Uterus (tissue), 2 donors: ENCODE data around the gene SLC35E3.
"Not testable (repeated sequence)": the region's sequence is repeated elsewhere in the genome, so short reads cannot be mapped to it uniquely, and the experiment has no call there.

Source experiments
- POLR2A ChIP-seq, 2 donors: fragments of 450-650 bp; IDR thresholded peaks; one replicate each; pipeline ENCODE4 v1.6.1; 2016; ENCODE audit warnings: antibody characterized with exemption in 2 of 2, mild to moderate bottlenecking in 1 of 2, moderate library complexity in 1 of 2
- TF ChIP-seq, protein P1 (sequence below), 4 experiments: fragments of 200-600 bp in 2 of 4; fragments of 450-650 bp in 2 of 4; sonication (generic) in 2 of 4; IDR thresholded peaks; one replicate each; pipeline ENCODE4 v1.5.1; 2016 to 2019; ENCODE audit warnings: antibody characterized with exemption in 4 of 4, mild to moderate bottlenecking in 2 of 4, moderate library complexity in 1 of 4

DNA sequence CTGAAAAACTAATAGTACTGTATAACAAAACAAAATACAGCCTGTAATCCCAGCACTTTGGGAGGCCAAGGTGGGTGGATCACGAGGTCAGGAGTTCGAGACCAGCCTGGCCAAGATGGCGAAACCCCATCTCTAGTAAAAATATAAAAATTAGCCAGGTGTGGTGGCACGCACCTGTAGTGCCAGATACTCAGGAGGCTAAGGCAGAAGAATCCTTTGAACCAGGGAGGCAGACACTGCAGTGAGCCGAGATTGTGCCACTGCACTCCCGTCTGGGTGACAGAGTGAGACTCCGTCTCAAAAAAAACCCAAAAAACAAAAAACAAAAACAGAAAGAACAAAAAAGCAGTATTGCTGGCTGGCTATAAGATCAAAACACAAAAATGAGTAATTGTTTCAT is 55.1 kb downstream of the SLC35E3 start:
- TF ChIP-seq, protein P1, sequence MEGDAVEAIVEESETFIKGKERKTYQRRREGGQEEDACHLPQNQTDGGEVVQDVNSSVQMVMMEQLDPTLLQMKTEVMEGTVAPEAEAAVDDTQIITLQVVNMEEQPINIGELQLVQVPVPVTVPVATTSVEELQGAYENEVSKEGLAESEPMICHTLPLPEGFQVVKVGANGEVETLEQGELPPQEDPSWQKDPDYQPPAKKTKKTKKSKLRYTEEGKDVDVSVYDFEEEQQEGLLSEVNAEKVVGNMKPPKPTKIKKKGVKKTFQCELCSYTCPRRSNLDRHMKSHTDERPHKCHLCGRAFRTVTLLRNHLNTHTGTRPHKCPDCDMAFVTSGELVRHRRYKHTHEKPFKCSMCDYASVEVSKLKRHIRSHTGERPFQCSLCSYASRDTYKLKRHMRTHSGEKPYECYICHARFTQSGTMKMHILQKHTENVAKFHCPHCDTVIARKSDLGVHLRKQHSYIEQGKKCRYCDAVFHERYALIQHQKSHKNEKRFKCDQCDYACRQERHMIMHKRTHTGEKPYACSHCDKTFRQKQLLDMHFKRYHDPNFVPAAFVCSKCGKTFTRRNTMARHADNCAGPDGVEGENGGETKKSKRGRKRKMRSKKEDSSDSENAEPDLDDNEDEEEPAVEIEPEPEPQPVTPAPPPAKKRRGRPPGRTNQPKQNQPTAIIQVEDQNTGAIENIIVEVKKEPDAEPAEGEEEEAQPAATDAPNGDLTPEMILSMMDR (IDR thresholded peaks at IDR 0.05), result not testable (repeated sequence)
- TF ChIP-seq POLR2A (IDR thresholded peaks at IDR 0.05), result not testable (repeated sequence)
